Measurements from ENCODE around the gene SLC27A2. TPM values are rescaled to one million over a fixed set of nuclear protein-coding genes. Genes with fewer than 3 reads are reported as not detected.

Gene SLC27A2
- total RNA-seq, 1 donor from 2014 or later = 7.8 TPM

DNA sequence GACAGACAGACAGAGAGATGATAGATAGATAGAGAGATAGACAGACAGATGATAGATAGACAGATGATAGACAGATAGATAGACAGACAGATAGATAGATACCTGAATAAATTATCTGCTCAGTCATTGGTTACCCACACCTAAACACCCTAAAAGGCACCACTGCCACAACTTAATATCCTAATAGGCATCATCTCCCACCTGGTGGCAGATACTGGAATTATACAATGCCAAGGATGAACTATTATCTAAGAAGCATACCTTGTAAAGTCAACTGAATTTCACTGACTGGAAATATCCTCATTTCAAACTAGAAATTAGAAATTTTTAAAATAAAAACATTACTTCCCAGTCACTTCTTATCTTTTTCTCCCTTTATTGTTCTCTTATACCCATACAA lies 43.6 kb upstream of the SLC27A2 start:
- no peak overlapping the region for H3K4me3 ChIP-seq (ENCODE audit: low read depth, low read length)
- TF ChIP-seq, protein P1, sequence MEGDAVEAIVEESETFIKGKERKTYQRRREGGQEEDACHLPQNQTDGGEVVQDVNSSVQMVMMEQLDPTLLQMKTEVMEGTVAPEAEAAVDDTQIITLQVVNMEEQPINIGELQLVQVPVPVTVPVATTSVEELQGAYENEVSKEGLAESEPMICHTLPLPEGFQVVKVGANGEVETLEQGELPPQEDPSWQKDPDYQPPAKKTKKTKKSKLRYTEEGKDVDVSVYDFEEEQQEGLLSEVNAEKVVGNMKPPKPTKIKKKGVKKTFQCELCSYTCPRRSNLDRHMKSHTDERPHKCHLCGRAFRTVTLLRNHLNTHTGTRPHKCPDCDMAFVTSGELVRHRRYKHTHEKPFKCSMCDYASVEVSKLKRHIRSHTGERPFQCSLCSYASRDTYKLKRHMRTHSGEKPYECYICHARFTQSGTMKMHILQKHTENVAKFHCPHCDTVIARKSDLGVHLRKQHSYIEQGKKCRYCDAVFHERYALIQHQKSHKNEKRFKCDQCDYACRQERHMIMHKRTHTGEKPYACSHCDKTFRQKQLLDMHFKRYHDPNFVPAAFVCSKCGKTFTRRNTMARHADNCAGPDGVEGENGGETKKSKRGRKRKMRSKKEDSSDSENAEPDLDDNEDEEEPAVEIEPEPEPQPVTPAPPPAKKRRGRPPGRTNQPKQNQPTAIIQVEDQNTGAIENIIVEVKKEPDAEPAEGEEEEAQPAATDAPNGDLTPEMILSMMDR (IDR thresholded peaks at IDR 0.05; ENCODE audit: insufficient read depth, low read length, poor library complexity, severe bottlenecking) = no peak
- H3K27me3 ChIP-seq (ENCODE audit: control insufficient read depth, insufficient read depth, low read length) = no peaks in the 10 kb centered on the region
- DNase-seq (ENCODE audit: low read depth) = no peak
- H3K36me3 ChIP-seq (ENCODE audit: control insufficient read depth, insufficient read depth, low read length) = no peaks in the 10 kb centered on the region

DNA sequence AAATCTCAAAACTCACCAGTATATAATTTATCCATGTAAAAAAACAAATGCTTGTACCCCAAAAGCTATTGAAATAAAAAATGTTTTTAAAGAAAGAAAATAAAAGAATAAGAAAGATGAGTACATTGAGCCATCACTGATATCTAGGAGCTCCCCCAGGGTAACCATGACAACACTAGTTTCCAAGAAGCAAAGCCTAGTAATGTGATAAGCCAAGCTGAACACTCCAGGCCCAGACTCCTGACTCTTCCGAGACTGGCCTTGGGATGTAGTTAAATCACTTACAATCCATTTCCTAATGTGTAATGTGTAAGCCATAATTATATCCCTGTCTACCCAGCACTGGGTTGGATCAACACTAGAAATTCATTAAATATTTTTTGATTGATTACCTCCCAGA lies 41.9 kb upstream of the SLC27A2 start:
- no peaks in the 10 kb centered on the region for H3K27me3 ChIP-seq (ENCODE audit: control insufficient read depth, insufficient read depth, low read length)

GRCh38 chr15:50140983-50141382 lies 41.0 kb upstream of the SLC27A2 start:
- H3K4me3 ChIP-seq (ENCODE audit: low read depth, low read length) = no peak overlapping the region

More for the DNA sequence above, 41.9 kb upstream of the SLC27A2 start:
- no peak overlapping the region for H3K4me3 ChIP-seq (ENCODE audit: low read depth, low read length)
- no peaks in the 10 kb centered on the region for H3K36me3 ChIP-seq (ENCODE audit: control insufficient read depth, insufficient read depth, low read length)
- DNase-seq (ENCODE audit: low read depth) = no peak
- TF ChIP-seq, protein P1 (IDR thresholded peaks at IDR 0.05; ENCODE audit: insufficient read depth, low read length, poor library complexity, severe bottlenecking) = no peak

DNA sequence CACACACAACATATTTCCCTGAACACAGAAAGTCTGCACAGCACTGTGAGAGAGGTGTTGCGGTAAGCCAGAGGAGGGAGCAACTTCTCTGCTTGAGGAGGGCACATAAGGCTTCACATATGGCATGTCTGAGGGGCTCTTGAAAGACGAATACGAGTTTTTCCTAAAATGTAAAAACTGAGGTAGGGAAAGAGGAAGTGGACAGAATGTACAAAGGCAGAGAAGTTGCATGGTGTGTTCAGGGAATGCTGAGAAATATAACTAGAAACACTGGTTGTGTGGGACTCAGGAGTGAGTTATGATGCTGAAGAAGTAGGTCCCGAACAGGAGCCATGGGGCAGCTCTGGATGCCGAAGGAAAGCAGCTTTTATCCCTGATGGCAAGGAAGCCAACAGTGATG lies 40.1 kb upstream of the SLC27A2 start:
- TF ChIP-seq, protein P1 (IDR thresholded peaks at IDR 0.05; ENCODE audit: insufficient read depth, low read length, poor library complexity, severe bottlenecking) = no peak
- Histone ChIP-seq H3K36me3 (ENCODE audit: control insufficient read depth, insufficient read depth, low read length) (no peaks in the 10 kb centered on the region), H3K4me3 (ENCODE audit: low read depth, low read length) (no peak overlapping the region), H3K27me3 (ENCODE audit: control insufficient read depth, insufficient read depth, low read length) (no peaks in the 10 kb centered on the region)
- DNase-seq (ENCODE audit: low read depth) = no peak

More at GRCh38 chr15:50140983-50141382, 41.0 kb upstream of the SLC27A2 start:
- Histone ChIP-seq H3K36me3 (ENCODE audit: control insufficient read depth, insufficient read depth, low read length) (no peaks in the 10 kb centered on the region), H3K27me3 (ENCODE audit: control insufficient read depth, insufficient read depth, low read length) (no peaks in the 10 kb centered on the region)
- DNase-seq (ENCODE audit: low read depth) = no peak
- TF ChIP-seq, protein P1 (IDR thresholded peaks at IDR 0.05; ENCODE audit: insufficient read depth, low read length, poor library complexity, severe bottlenecking) = no peak

- DNase-seq (ENCODE audit: low read depth) = no peak
- Histone ChIP-seq H3K4me3 (ENCODE audit: low read depth, low read length) (no peak overlapping the region), H3K27me3 (ENCODE audit: control insufficient read depth, insufficient read depth, low read length) (no peaks in the 10 kb centered on the region), H3K36me3 (ENCODE audit: control insufficient read depth, insufficient read depth, low read length) (no peaks in the 10 kb centered on the region)
- TF ChIP-seq, protein P1 (IDR thresholded peaks at IDR 0.05; ENCODE audit: insufficient read depth, low read length, poor library complexity, severe bottlenecking) = no peak
These were observed 38.6 kb upstream of the SLC27A2 start for GRCh38 chr15:50143255-50143860.
